HG03196 (cell line): ENCODE data around the gene S100A12.

Experiments
- ATAC-seq: cut with Tn5 transposase; IDR thresholded peaks from one replicate; pipeline ENCODE4 v1.9.1; 2021; ENCODE audit not compliant: unreplicated experiment

S100A12 gene

DNA sequence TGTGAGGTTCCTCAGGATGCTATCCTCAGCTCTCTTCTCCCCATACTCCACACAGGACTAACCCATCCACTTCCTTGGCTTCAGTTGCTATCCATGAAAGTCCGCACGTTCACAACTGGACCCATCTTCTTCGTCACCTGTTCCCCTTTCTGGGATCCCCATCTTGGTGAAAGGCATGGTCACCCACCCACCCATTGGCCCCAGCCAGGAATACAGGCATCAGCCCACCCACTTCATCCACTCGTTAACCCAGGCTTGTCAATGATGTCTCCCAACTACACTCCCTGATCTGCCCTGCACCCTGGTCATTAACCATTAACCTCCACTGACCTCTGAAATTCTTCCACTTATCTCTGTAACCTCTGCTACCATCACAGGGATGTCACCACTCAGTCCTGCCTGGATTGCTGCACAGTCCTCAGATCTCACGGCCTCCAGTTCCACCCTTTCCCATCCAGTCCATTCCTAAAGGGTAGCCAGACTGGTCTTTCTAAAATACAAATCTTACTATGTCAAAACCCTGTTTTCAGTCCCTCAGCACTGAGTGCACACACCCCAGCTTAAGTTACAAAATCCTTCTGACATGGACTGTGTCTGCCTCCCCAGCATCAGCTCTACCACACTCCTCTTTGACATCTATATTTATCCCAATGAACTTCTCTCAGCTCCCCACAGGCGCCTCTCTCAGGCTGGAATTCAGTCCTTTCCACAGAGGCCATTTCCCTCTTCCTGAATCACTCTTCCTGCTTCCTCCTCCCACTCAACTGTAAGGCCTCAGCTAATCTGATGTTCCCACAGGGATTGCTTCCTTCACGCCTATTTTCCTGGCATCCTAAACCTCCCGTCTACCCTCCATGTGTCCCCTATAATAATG, 37.2 kb downstream of the S100A12 start:
- no peak for ATAC-seq

DNA sequence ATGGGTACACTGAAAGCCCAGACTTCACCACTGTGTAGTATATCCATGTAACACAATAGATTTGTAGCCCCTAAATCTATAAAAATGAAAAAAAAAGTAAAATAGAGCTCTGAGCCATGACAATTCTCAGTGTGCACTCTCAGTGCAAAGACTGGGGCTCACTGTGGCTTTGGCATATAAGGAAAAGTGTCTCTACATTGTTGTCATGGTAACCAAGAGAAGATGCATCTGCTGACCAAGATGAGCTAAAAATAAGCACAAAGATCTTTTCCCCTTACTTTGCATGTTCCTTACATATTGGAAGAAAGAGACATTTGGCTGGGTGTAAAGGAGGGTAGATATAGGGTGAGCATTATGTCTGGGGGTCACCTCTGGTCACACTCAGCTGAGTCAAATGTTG, 38.8 kb downstream of the S100A12 start:
- no peak for ATAC-seq

DNA sequence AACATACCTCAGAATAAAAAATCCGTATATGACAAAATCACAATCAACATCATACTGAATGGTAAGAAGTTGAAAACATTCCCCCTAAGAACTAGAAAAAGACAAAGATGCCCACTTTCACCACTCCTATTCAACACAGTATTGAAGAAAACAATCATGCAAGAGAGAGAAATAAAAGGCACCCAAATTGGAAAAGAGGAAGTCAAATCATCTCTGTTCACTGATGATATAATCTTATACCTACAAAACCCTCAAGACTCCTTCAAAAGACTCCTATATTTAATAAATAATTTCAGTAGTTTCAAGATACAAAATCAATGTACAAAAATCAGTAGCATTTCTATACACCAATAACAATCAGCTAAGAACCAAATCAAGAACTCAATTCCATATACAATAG, 41.5 kb downstream of the S100A12 start:
- no peak for ATAC-seq

DNA sequence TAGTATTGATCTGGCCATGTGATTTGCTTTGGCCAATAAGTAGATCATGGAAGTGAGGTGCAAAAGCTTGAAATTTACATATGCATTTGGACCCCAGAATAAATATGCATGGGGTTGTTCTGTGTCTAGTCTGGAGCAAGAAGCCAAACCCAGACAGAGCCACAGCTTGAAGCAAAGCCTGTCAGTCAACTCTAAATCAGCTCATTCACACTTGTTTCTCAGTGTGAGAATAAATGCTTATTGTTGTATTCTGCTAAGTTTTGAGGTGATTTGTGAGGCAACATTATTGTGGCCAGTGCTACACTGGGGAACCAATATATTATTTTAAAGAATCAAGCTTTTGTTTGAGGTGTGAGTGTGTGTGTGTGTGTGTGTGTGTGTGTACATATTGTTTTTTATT, 50.5 kb downstream of the S100A12 start:
- no peak for ATAC-seq
